Loucy (cell line): ENCODE results near the gene ANTXRL.

Experiments used
- H2AFZ ChIP-seq: fragments of 200-600 bp; sonication (generic); 2 replicates; pipeline ENCODE4 v1.6.0; 2016; ENCODE audit warnings: antibody characterized with exemption, mild to moderate bottlenecking, low read length, moderate library complexity
- H3F3A ChIP-seq: fragments of 200-600 bp; 2 replicates; pipeline ENCODE4 v1.6.0; 2016; ENCODE audit warnings: antibody characterized with exemption, low read depth, mild to moderate bottlenecking
- H3K27me3 ChIP-seq: fragments of 200-600 bp; sonication (generic); 2 replicates; pipeline ENCODE4 v1.6.1; 2014; ENCODE audit warnings: low read length, mild to moderate bottlenecking; ENCODE audit not compliant: insufficient read depth, poor library complexity, severe bottlenecking
- H3K36me3 ChIP-seq: fragments of 200-600 bp; sonication (generic); 2 replicates; pipeline ENCODE4 v1.6.1; 2016; ENCODE audit warnings: low read length; ENCODE audit not compliant: insufficient read depth
- H3K4me1 ChIP-seq: fragments of 200-600 bp; sonication (generic); 2 replicates; pipeline ENCODE4 v1.5.1; 2014; ENCODE audit warnings: low read length, mild to moderate bottlenecking; ENCODE audit not compliant: insufficient read depth, poor library complexity, severe bottlenecking
- H3K4me2 ChIP-seq: fragments of 200-600 bp; sonication (generic); 2 replicates; pipeline ENCODE4 v1.6.0; 2014; ENCODE audit warnings: antibody characterized with exemption, low read length, low read depth, mild to moderate bottlenecking; ENCODE audit not compliant: poor library complexity, severe bottlenecking
- H3K4me3 ChIP-seq: fragments of 200-600 bp; sonication (generic); 2 replicates; pipeline ENCODE4 v1.5.1; 2014; ENCODE audit warnings: low read length, mild to moderate bottlenecking, mixed read lengths; ENCODE audit not compliant: poor library complexity, severe bottlenecking
- H3K79me2 ChIP-seq: fragments of 200-600 bp; sonication (generic); 2 replicates; pipeline ENCODE4 v1.6.1; 2014; ENCODE audit warnings: low read length; ENCODE audit not compliant: insufficient read depth
- H3K9ac ChIP-seq: fragments of 200-600 bp; sonication (generic); 2 replicates; pipeline ENCODE4 v1.6.0; 2014; ENCODE audit warnings: mild to moderate bottlenecking, low read depth, low read length, moderate library complexity; ENCODE audit not compliant: poor library complexity, severe bottlenecking
- H3K9me2 ChIP-seq: fragments of 200-600 bp; sonication (generic); replicated peaks from 2 replicates; pipeline ENCODE4 v1.6.1; 2016; ENCODE audit warnings: low read depth, low read length, mixed read lengths
- H3K9me3 ChIP-seq: fragments of 200-600 bp; sonication (generic); 2 replicates; pipeline ENCODE4 v1.6.1; 2014; ENCODE audit warnings: mild to moderate bottlenecking, antibody characterized with exemption, low read length, low read depth; ENCODE audit not compliant: insufficient read depth
- H4K20me1 ChIP-seq: fragments of 200-600 bp; sonication (generic); 2 replicates; pipeline ENCODE4 v1.6.0; 2014; ENCODE audit warnings: antibody characterized with exemption, low read length, mild to moderate bottlenecking; ENCODE audit not compliant: insufficient read depth, poor library complexity, severe bottlenecking
- CTCF ChIP-seq: fragments of 200-600 bp; sonication (generic); conservative IDR thresholded peaks from 2 replicates; pipeline ENCODE4 v1.5.1; 2014; ENCODE audit warnings: mild to moderate bottlenecking, antibody characterized with exemption, low read length
- EZH2phosphoT487 ChIP-seq: fragments of 200-600 bp; IDR thresholded peaks from 2 replicates; pipeline ENCODE4 v1.6.1; 2018; ENCODE audit warnings: antibody characterized with exemption, mild to moderate bottlenecking, moderate library complexity, borderline replicate concordance

The ANTXRL gene

GRCh38 chr10:46306516-46307184 lies 19.9 kb downstream of the ANTXRL start:
- Histone ChIP-seq H3K9me3 (no peaks in the 10 kb centered on the region), H4K20me1 (no peaks in the 10 kb centered on the region), H3F3A (no peaks in the 10 kb centered on the region), H3K36me3 (no peaks in the 10 kb centered on the region), H3K4me2 (no peak overlapping the region), H3K9me2 (no peaks in the 10 kb centered on the region), H2AFZ (no peak overlapping the region), H3K9ac (no peak overlapping the region), H3K4me1 (no peaks in the 10 kb centered on the region), H3K79me2 (no peaks in the 10 kb centered on the region), H3K4me3 (no peak overlapping the region), H3K27me3 (no peaks in the 10 kb centered on the region)
- TF ChIP-seq EZH2phosphoT487: no peak
- no peak for TF ChIP-seq CTCF

GRCh38 chr10:46307281-46308112 lies 20.7 kb downstream of the ANTXRL start:
- Histone ChIP-seq H3K4me2 (no peak overlapping the region), H3K4me3 (no peak overlapping the region), H3K9me3 (no peaks in the 10 kb centered on the region), H4K20me1 (no peaks in the 10 kb centered on the region), H3K9ac (no peak overlapping the region), H2AFZ (no peak overlapping the region), H3F3A (no peaks in the 10 kb centered on the region), H3K9me2 (no peaks in the 10 kb centered on the region), H3K4me1 (no peaks in the 10 kb centered on the region), H3K36me3 (no peaks in the 10 kb centered on the region), H3K79me2 (no peaks in the 10 kb centered on the region), H3K27me3 (no peaks in the 10 kb centered on the region)
- TF ChIP-seq CTCF: no peak
- no peak for TF ChIP-seq EZH2phosphoT487

GRCh38 chr10:46308113-46308415 lies 21.3 kb downstream of the ANTXRL start:
- H3K9me3 ChIP-seq: no peaks in the 10 kb centered on the region
- TF ChIP-seq CTCF (no peak), EZH2phosphoT487 (no peak)
- H4K20me1 ChIP-seq: no peaks in the 10 kb centered on the region
- no peak overlapping the region for H3K9ac ChIP-seq
- no peak overlapping the region for H3K4me2 ChIP-seq
- H3F3A ChIP-seq: no peaks in the 10 kb centered on the region
- no peak overlapping the region for H2AFZ ChIP-seq
- H3K79me2 ChIP-seq: no peaks in the 10 kb centered on the region
- H3K36me3 ChIP-seq: no peaks in the 10 kb centered on the region
- no peaks in the 10 kb centered on the region for H3K4me1 ChIP-seq
- H3K4me3 ChIP-seq: no peak overlapping the region
- H3K27me3 ChIP-seq: no peaks in the 10 kb centered on the region
- H3K9me2 ChIP-seq: no peaks in the 10 kb centered on the region
